Mesothelial cell of epicardium (in vitro differentiated cells): ENCODE measurements around the gene ADAT3. TPM values are rescaled to one million over a fixed set of nuclear protein-coding genes. Genes with fewer than 3 reads are reported as not detected.

ENCODE experiments used
- DNase-seq, 2 experiments: peaks; one replicate each; pipeline ENCODE4 v3.0.0; 2021; ENCODE audit warnings: low spot score in 2 of 2; ENCODE audit not compliant: unreplicated experiment in 2 of 2
- H3K27ac Mint-ChIP-seq: 2 replicates; pipeline ENCODE4 v1.8.0; 2021; ENCODE audit warnings: mixed read lengths
- H3K27me3 Mint-ChIP-seq: 2 replicates; pipeline ENCODE4 v1.8.0; 2021; ENCODE audit warnings: low read depth, mixed read lengths
- H3K36me3 Mint-ChIP-seq: 2 replicates; pipeline ENCODE4 v1.8.0; 2021; ENCODE audit warnings: mixed read lengths
- H3K4me1 Mint-ChIP-seq: 2 replicates; pipeline ENCODE4 v1.8.0; 2021; ENCODE audit warnings: mixed read lengths
- H3K4me3 Mint-ChIP-seq: 2 replicates; pipeline ENCODE4 v1.8.0; 2021; ENCODE audit warnings: mild to moderate bottlenecking, moderate library complexity, mixed read lengths
- H3K9me3 Mint-ChIP-seq: 2 replicates; pipeline ENCODE4 v1.8.0; 2021; ENCODE audit warnings: mixed read lengths
- CTCF ChIP-seq: fragments of 200-600 bp; sonication (generic); IDR thresholded peaks from one replicate; pipeline ENCODE4 v1.5.0; 2021; ENCODE audit warnings: antibody characterized with exemption; ENCODE audit not compliant: unreplicated experiment
- total RNA-seq: library from RNA; stranded (reverse); gene quantifications from 3 replicates; pipeline ENCODE4 v1.2.1, GENCODE V29; 2021

ADAT3 gene
- total RNA-seq, 1 donor from 2014 or later: 15.5 TPM

DNA sequence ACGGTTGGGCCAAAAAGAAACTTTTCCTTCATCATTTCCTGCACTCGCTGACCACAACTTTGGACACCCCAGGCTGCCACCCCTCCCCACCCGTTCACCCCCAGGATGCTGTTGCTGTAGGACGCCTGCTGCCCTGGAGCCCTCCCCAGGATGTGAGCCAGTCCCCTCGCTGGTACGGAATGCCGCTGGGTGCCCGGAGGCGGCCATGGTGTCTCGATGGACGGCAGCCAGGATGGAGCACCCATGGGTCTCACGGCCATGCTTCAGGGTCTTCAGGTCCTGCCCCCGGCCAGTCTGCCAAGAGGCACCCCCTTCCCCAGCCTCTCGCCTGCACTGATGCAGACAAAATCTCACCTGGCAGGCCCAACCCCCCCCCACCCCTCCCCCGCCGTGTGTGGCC lies 20.3 kb downstream of the ADAT3 start:
- no peak for TF ChIP-seq CTCF
- Mint-ChIP-seq H3K36me3 (peaks cover 18% of the 10 kb centered on the region), H3K4me3 (no peak overlapping the region), H3K27me3 (no peaks in the 10 kb centered on the region), H3K9me3 (peaks cover 6% of the 10 kb centered on the region), H3K4me1 (peaks cover 3% of the 10 kb centered on the region), H3K27ac (no peak overlapping the region)
- no peak for DNase-seq

- peaks cover 11% of the 10 kb centered on the region for H3K9me3 Mint-ChIP-seq
- no peak overlapping the region for H3K27ac Mint-ChIP-seq
- peaks cover 3% of the 10 kb centered on the region for H3K36me3 Mint-ChIP-seq
- peak; percentile 58 to 83 for DNase-seq
- H3K4me1 Mint-ChIP-seq: peaks cover 3% of the 10 kb centered on the region
- no peaks in the 10 kb centered on the region for H3K27me3 Mint-ChIP-seq
- H3K4me3 Mint-ChIP-seq: peak overlapping the region; percentile 57
- TF ChIP-seq CTCF: peak; percentile 91
Observed at GRCh38 chr19:1929021-1929742, 24.0 kb downstream of the ADAT3 start.

DNA sequence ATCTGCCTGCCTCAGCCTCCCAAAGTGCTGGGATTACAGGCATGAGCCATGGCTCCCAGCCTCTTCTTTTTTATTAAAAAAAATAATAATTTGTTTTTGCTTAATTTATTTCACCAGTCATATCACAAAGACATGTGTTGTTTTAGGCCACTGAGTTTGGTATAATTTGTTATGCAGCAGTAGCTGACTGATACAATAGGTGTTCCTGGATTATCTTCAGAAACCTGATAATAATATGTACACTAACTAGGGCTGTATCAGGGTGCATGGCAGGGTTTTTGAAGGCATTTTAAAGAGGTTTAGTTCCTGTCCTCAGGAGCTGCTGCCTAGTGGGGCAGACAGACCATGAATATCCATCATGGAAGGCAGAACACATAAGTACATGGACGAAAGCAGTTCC lies 26.2 kb downstream of the ADAT3 start:
- no peak for DNase-seq
- peaks cover 3% of the 10 kb centered on the region for H3K4me1 Mint-ChIP-seq
- no peaks in the 10 kb centered on the region for H3K27me3 Mint-ChIP-seq
- H3K9me3 Mint-ChIP-seq: peaks cover 16% of the 10 kb centered on the region
- H3K4me3 Mint-ChIP-seq: no peak overlapping the region
- TF ChIP-seq CTCF: no peak
- H3K36me3 Mint-ChIP-seq: no peaks in the 10 kb centered on the region
- H3K27ac Mint-ChIP-seq: no peak overlapping the region

GRCh38 chr19:1932395-1932794 lies 27.2 kb downstream of the ADAT3 start:
- Mint-ChIP-seq H3K27ac (no peak overlapping the region), H3K27me3 (no peaks in the 10 kb centered on the region), H3K36me3 (no peaks in the 10 kb centered on the region), H3K4me1 (peaks cover 3% of the 10 kb centered on the region), H3K9me3 (peaks cover 16% of the 10 kb centered on the region), H3K4me3 (no peak overlapping the region)
- no peak for TF ChIP-seq CTCF
- no peak for DNase-seq

GRCh38 chr19:1933244-1933643 lies 28.0 kb downstream of the ADAT3 start:
- Mint-ChIP-seq H3K27ac (no peak overlapping the region), H3K4me3 (no peak overlapping the region), H3K36me3 (no peaks in the 10 kb centered on the region), H3K9me3 (peaks cover 11% of the 10 kb centered on the region), H3K4me1 (peaks cover 3% of the 10 kb centered on the region), H3K27me3 (no peaks in the 10 kb centered on the region)
- DNase-seq: no peak
- TF ChIP-seq CTCF: no peak
